ENCODE results near the gene PTBP1.

DNA sequence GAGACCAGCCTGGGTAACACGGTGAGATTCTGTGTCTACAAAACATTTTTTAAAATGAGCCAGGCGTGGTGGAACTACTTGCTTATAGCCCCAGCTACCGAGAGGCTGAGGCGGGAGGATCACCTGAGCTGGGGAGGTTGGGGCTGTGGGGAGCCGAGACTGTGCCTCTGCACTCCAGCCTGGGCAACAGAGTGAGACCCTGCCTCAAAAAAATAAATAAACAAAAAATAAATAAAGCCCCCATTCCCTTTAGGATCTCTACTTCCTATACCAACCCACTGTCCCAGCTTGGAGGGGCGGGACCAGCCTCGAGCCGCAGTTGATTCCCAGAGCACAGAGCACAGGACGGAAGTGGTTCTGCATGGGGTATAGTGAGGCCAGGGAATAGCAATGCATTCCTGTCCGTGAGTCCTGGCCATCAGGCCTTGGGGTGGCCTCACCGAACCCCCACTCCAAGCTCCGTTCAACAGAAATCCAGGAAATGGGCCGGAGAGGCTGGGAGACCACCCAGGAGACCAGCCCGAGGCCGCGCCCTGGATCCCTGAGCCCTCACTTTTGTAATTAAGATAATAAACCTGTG lies 4.9 kb upstream of the PTBP1 start:
- TF ChIP-seq, protein P1, sequence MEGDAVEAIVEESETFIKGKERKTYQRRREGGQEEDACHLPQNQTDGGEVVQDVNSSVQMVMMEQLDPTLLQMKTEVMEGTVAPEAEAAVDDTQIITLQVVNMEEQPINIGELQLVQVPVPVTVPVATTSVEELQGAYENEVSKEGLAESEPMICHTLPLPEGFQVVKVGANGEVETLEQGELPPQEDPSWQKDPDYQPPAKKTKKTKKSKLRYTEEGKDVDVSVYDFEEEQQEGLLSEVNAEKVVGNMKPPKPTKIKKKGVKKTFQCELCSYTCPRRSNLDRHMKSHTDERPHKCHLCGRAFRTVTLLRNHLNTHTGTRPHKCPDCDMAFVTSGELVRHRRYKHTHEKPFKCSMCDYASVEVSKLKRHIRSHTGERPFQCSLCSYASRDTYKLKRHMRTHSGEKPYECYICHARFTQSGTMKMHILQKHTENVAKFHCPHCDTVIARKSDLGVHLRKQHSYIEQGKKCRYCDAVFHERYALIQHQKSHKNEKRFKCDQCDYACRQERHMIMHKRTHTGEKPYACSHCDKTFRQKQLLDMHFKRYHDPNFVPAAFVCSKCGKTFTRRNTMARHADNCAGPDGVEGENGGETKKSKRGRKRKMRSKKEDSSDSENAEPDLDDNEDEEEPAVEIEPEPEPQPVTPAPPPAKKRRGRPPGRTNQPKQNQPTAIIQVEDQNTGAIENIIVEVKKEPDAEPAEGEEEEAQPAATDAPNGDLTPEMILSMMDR (conservative IDR thresholded peaks at IDR 0.05 in 1 of 2, IDR thresholded peaks at IDR 0.05 in 1 of 2; ENCODE audit: low read depth in 1 of 2, low read length in 2 of 2) = no peak
- no peak for TF ChIP-seq EZH2 (IDR thresholded peaks at IDR 0.05; ENCODE audit: low read length, missing control alignments)

Measured in fibroblast of lung (primary cell).